Neural progenitor cell (in vitro differentiated cells): ENCODE results near the gene PCK1. TPM values are rescaled to one million over a fixed set of nuclear protein-coding genes. Genes with fewer than 3 reads are reported as not detected.

ENCODE experiments used
- DNase-seq: peaks from one replicate; pipeline ENCODE4 v3.0.0-alpha.2; 2016; ENCODE audit warnings: low spot score
- H2AFZ ChIP-seq: fragments of 200-600 bp; sonication (generic); replicated peaks from 2 replicates; pipeline ENCODE4 v1.6.1; 2016; ENCODE audit warnings: antibody characterized with exemption
- H3F3A ChIP-seq: fragments of 200-600 bp; sonication (generic); 2 replicates; pipeline ENCODE4 v1.6.1; 2016; ENCODE audit warnings: antibody characterized with exemption, low read depth
- H3K27ac ChIP-seq: fragments of 200-600 bp; sonication (generic); 2 replicates; pipeline ENCODE4 v1.5.1; 2016; ENCODE audit warnings: mild to moderate bottlenecking
- H3K27me3 ChIP-seq: fragments of 200-600 bp; sonication (generic); 2 replicates; pipeline ENCODE4 v1.6.1; 2016; ENCODE audit warnings: mild to moderate bottlenecking, moderate library complexity
- H3K36me3 ChIP-seq: fragments of 200-600 bp; sonication (generic); 2 replicates; pipeline ENCODE4 v1.5.1; 2016
- H3K4me1 ChIP-seq: fragments of 200-600 bp; sonication (generic); 2 replicates; pipeline ENCODE4 v1.6.1; 2016; ENCODE audit warnings: mixed run types
- H3K4me2 ChIP-seq: fragments of 200-600 bp; sonication (generic); 2 replicates; pipeline ENCODE4 v1.6.1; 2016
- H3K4me3 ChIP-seq: fragments of 200-600 bp; sonication (generic); 2 replicates; pipeline ENCODE4 v1.5.1; 2016
- H3K79me2 ChIP-seq: fragments of 200-600 bp; sonication (generic); 2 replicates; pipeline ENCODE4 v1.6.1; 2016; ENCODE audit warnings: low read depth
- H3K9ac ChIP-seq: fragments of 200-600 bp; sonication (generic); 2 replicates; pipeline ENCODE4 v1.6.1; 2016
- H3K9me3 ChIP-seq: fragments of 200-600 bp; sonication (generic); 2 replicates; pipeline ENCODE4 v1.5.1; 2016; ENCODE audit warnings: low read depth
- H4K20me1 ChIP-seq: fragments of 200-600 bp; sonication (generic); 2 replicates; pipeline ENCODE4 v1.6.1; 2016; ENCODE audit warnings: low read depth
- H3K27ac Mint-ChIP-seq: 3 replicates; pipeline ENCODE4 v1.8.0; 2021; ENCODE audit warnings: mixed read lengths
- H3K27me3 Mint-ChIP-seq: 2 replicates; pipeline ENCODE4 v1.8.0; 2022; ENCODE audit warnings: low read depth, mild to moderate bottlenecking, inconsistent platforms, moderate library complexity, mixed read lengths; ENCODE audit not compliant: insufficient read depth
- H3K36me3 Mint-ChIP-seq: 3 replicates; pipeline ENCODE4 v1.8.0; 2021; ENCODE audit warnings: mixed read lengths
- H3K4me1 Mint-ChIP-seq: 3 replicates; pipeline ENCODE4 v1.8.0; 2021; ENCODE audit warnings: mixed read lengths
- H3K4me3 Mint-ChIP-seq: 3 replicates; pipeline ENCODE4 v1.8.0; 2021; ENCODE audit warnings: mild to moderate bottlenecking, moderate library complexity, mixed read lengths
- H3K9me3 Mint-ChIP-seq: 3 replicates; pipeline ENCODE4 v1.8.0; 2020; ENCODE audit warnings: mixed read lengths
- CTCF ChIP-seq: fragments of 200-600 bp; sonication (generic); IDR thresholded peaks from 2 replicates; pipeline ENCODE4 v1.5.1; 2017; ENCODE audit warnings: antibody characterized with exemption, mild to moderate bottlenecking
- EZH2 ChIP-seq: fragments of 200-600 bp; sonication (generic); IDR thresholded peaks from 2 replicates; pipeline ENCODE4 v1.6.1; 2017; ENCODE audit warnings: antibody characterized with exemption, mild to moderate bottlenecking, moderate library complexity
- EZH2phosphoT487 ChIP-seq: fragments of 200-600 bp; sonication (generic); IDR thresholded peaks from 2 replicates; pipeline ENCODE4 v1.6.1; 2017; ENCODE audit warnings: antibody characterized with exemption
- total RNA-seq: library from RNA; depleted of rRNA; stranded (reverse); fragments of >200 nt; gene quantifications from 2 replicates; pipeline ENCODE4 v1.2.3, GENCODE V29; 2015; ENCODE audit warnings: low replicate concordance

The PCK1 gene
- total RNA-seq, 1 donor from 2014 or later: not detected

GRCh38 chr20:57594092-57594951, 33.4 kb downstream of the PCK1 start:
- Histone ChIP-seq H3K9me3 (no peaks in the 10 kb centered on the region), H3F3A (peaks cover 8% of the 10 kb centered on the region), H3K27me3 (no peaks in the 10 kb centered on the region), H3K9ac (no peak overlapping the region), H3K4me1 (peaks cover 9% of the 10 kb centered on the region), H3K4me3 (no peak overlapping the region), H3K79me2 (no peaks in the 10 kb centered on the region), H3K4me2 (no peak overlapping the region), H4K20me1 (no peaks in the 10 kb centered on the region), H3K27ac (no peak overlapping the region), H2AFZ (no peak overlapping the region), H3K36me3 (no peaks in the 10 kb centered on the region)
- Mint-ChIP-seq H3K27me3 (peaks cover 14% of the 10 kb centered on the region), H3K36me3 (no peaks in the 10 kb centered on the region), H3K4me3 (no peak overlapping the region), H3K9me3 (peaks cover 2% of the 10 kb centered on the region), H3K27ac (no peak overlapping the region), H3K4me1 (peaks cover 30% of the 10 kb centered on the region)
- peak; percentile 76 for DNase-seq
- TF ChIP-seq EZH2 (no peak), CTCF (peak; percentile 79), EZH2phosphoT487 (no peak)

DNA sequence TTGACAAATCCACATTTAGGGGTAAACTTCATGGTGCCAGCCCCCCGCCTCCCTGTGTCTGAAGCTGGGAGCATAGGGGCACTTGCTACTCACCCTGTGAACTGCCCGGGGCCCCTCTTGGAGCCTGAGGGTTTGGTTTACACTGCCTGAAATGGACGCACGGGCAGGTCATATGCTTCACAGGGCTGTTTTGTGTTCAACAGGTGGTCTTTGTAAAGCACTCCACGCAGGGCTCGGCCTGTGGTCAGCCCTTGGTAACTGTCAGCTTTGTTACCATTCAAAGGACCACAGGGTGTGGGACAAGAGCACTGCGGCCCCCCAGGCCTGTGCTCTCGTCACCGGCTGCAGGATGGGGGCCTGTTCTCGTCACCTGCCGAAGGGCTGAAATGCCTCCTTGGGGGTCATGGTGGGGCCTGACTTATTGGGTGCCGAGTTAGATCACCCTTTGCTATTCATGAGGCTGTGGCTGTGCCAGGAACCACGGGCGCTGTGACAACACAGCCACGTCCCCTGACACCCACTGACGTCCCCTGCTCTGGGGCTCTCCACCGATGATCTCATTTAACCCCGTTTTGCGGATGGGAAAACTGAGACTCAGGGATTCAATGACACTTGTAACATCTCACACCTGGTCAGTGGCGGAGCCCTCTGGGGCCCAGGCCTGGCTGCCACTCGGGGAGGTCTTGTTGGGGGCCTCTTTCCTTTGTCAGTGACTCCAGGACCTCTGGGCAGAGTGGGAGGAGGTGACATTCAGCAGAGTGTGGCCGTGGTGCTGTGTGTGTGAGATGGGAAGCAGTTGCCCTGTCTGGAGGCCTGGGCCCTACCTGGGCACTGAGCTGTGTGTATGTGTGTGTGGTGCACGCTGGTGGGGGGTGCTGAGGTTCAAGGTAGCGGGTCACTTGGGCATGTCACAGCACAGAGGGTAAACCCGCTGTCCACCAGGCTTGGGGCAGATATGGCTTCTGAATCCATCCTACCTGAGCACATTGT, 34.4 kb downstream of the PCK1 start:
- no peaks in the 10 kb centered on the region for H3K27me3 ChIP-seq
- H3F3A ChIP-seq: peaks cover 8% of the 10 kb centered on the region
- Mint-ChIP-seq H3K9me3 (peaks cover 2% of the 10 kb centered on the region), H3K27me3 (peaks cover 17% of the 10 kb centered on the region), H3K4me1 (peaks cover 37% of the 10 kb centered on the region), H3K36me3 (no peaks in the 10 kb centered on the region), H3K4me3 (peak overlapping the region; percentile 21), H3K27ac (no peak overlapping the region)
- H3K9me3 ChIP-seq: no peaks in the 10 kb centered on the region
- no peak overlapping the region for H3K4me2 ChIP-seq
- H2AFZ ChIP-seq: no peak overlapping the region
- H3K36me3 ChIP-seq: no peaks in the 10 kb centered on the region
- no peaks in the 10 kb centered on the region for H4K20me1 ChIP-seq
- H3K9ac ChIP-seq: no peak overlapping the region
- H3K4me3 ChIP-seq: no peak overlapping the region
- peaks cover 9% of the 10 kb centered on the region for H3K4me1 ChIP-seq
- no peak for DNase-seq
- no peaks in the 10 kb centered on the region for H3K79me2 ChIP-seq
- no peak overlapping the region for H3K27ac ChIP-seq
- TF ChIP-seq EZH2phosphoT487 (no peak), CTCF (no peak), EZH2 (no peak)

DNA sequence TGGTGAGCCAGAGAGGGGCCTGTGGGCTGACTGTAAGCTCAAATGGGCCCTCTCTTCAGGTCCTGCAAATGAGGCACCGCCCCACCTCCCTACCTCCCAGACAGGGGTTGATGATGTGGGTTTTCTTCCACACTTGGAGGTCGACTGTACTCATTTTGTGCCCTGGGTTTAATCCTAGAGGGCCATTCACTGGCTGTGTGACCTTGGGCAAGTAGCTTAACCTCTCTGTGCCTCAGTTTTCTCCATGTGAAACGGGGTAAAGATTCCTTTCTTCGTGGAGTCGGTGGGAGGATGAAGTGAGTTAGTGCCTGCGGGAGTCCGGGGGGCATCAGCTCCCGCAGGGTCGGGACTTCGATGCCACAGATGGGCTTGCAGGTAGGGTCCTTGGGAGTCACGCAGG, 35.4 kb downstream of the PCK1 start:
- no peaks in the 10 kb centered on the region for H3K9me3 ChIP-seq

More for the DNA sequence above, 35.4 kb downstream of the PCK1 start:
- H3K36me3 ChIP-seq: no peaks in the 10 kb centered on the region
- no peak overlapping the region for H3K9ac ChIP-seq
- DNase-seq: no peak
- H3K4me2 ChIP-seq: no peak overlapping the region
- Mint-ChIP-seq H3K27ac (no peak overlapping the region), H3K9me3 (peaks cover 2% of the 10 kb centered on the region), H3K4me1 (peaks cover 44% of the 10 kb centered on the region), H3K4me3 (no peak overlapping the region), H3K36me3 (no peaks in the 10 kb centered on the region), H3K27me3 (peaks cover 19% of the 10 kb centered on the region)
- peaks cover 9% of the 10 kb centered on the region for H3K4me1 ChIP-seq
- no peaks in the 10 kb centered on the region for H4K20me1 ChIP-seq
- H2AFZ ChIP-seq: no peak overlapping the region
- no peaks in the 10 kb centered on the region for H3K27me3 ChIP-seq
- no peak overlapping the region for H3K4me3 ChIP-seq
- no peak overlapping the region for H3K27ac ChIP-seq
- H3K79me2 ChIP-seq: no peaks in the 10 kb centered on the region
- peaks cover 8% of the 10 kb centered on the region for H3F3A ChIP-seq
- TF ChIP-seq CTCF (no peak), EZH2phosphoT487 (no peak), EZH2 (no peak)
